ENCODE measurements around the gene OCIAD1.

DNA sequence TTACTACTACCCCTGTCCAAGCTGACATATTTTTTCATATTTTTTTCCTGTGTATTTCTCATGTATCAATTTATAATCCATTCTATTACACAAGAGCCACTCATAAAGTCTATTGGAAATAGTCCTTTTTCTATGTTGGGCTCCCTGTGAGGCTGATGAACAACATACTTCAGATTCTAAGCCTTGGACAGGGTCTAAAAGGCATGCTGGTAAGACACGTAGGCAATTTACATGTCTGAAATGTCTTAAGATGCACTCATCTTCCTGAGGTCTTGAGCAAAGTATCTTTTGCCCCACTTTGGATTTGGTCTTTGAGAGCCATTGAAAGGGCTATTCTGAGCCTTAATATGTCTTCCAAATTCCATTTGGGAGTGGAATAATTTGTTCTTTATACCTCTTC lies 31.8 kb downstream of the OCIAD1 start:
- TF ChIP-seq POLR2AphosphoS5 (IDR thresholded peaks at IDR 0.05), result no peak
- TF ChIP-seq, protein P1, sequence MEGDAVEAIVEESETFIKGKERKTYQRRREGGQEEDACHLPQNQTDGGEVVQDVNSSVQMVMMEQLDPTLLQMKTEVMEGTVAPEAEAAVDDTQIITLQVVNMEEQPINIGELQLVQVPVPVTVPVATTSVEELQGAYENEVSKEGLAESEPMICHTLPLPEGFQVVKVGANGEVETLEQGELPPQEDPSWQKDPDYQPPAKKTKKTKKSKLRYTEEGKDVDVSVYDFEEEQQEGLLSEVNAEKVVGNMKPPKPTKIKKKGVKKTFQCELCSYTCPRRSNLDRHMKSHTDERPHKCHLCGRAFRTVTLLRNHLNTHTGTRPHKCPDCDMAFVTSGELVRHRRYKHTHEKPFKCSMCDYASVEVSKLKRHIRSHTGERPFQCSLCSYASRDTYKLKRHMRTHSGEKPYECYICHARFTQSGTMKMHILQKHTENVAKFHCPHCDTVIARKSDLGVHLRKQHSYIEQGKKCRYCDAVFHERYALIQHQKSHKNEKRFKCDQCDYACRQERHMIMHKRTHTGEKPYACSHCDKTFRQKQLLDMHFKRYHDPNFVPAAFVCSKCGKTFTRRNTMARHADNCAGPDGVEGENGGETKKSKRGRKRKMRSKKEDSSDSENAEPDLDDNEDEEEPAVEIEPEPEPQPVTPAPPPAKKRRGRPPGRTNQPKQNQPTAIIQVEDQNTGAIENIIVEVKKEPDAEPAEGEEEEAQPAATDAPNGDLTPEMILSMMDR (IDR thresholded peaks at IDR 0.05), result no peak
- no peak for TF ChIP-seq POLR2A (IDR thresholded peaks at IDR 0.05; ENCODE audit: low read depth)
